GM12872 (cell line): ENCODE measurements around the gene CPEB4.

Source experiments
- CTCF ChIP-seq: IDR thresholded peaks from 3 replicates; pipeline ENCODE4 v1.5.1; 2011; ENCODE audit warnings: low read depth, mild to moderate bottlenecking, low read length, moderate library complexity; ENCODE audit not compliant: insufficient read depth

CPEB4 gene

GRCh38 chr5:173883347-173883924, 4.7 kb upstream of the CPEB4 start:
- no peak for TF ChIP-seq CTCF

GRCh38 chr5:173884402-173885053, 3.6 kb upstream of the CPEB4 start:
- TF ChIP-seq CTCF, result no peak

GRCh38 chr5:173885054-173885443, 3.1 kb upstream of the CPEB4 start:
- TF ChIP-seq CTCF, result no peak

- TF ChIP-seq CTCF, result no peak
Measured at GRCh38 chr5:173885475-173886010, 2.6 kb upstream of the CPEB4 start.

GRCh38 chr5:173886150-173886549, 2.0 kb upstream of the CPEB4 start:
- no peak for TF ChIP-seq CTCF

GRCh38 chr5:173888473-173889131, 453 bp downstream of the CPEB4 start:
- TF ChIP-seq CTCF, result no peak

GRCh38 chr5:173890195-173890991, 2.2 kb downstream of the CPEB4 start:
- TF ChIP-seq CTCF, result no peak
